ENCODE results near the gene PMIS2. TPM values are rescaled to one million over a fixed set of nuclear protein-coding genes. Genes with fewer than 3 reads are reported as not detected.
"Not testable (repeated sequence)": the region's sequence is repeated elsewhere in the genome, so short reads cannot be mapped to it uniquely, and the experiment has no call there.

Gene PMIS2
- total and polyA plus RNA-seq, 8 donors, result not detected

DNA sequence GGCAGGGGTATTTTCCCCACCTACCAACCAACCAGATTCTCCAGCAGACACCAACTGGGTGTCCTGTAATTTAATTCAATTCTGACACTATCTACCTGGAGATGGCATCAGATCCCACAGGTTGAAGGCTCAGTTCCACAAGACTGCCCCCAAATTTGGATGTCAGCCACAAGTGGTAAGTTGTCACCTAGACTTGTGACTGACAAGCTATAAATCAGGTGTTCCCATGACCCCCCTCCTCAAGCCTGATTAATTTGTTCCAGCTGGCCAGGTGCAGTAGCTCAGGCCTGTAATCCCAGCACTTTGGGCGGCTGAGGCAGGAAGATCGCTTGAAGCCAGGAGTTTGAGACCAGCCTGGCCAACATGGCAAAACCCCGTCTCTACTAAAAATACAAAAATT is 16.0 kb downstream of the PMIS2 start:
- Histone ChIP-seq H3K27ac (no peak overlapping the region), H3K4me1 (no peaks in the 10 kb centered on the region), H3K36me3 (no peaks in the 10 kb centered on the region), H3K9me3 (peaks cover 0 to 4% (median 0%) of the 10 kb centered on the region in 4 donors), H3K27me3 (peaks cover 0 to 7% (median 0%) of the 10 kb centered on the region in 3 donors), H3K4me3 (no peak overlapping the region)
- TF ChIP-seq POLR2A (IDR thresholded peaks at IDR 0.05) (no peak), EP300 (IDR thresholded peaks at IDR 0.05) (no peak), POLR2AphosphoS5 (IDR thresholded peaks at IDR 0.05) (no peak)
- TF ChIP-seq, protein P1, sequence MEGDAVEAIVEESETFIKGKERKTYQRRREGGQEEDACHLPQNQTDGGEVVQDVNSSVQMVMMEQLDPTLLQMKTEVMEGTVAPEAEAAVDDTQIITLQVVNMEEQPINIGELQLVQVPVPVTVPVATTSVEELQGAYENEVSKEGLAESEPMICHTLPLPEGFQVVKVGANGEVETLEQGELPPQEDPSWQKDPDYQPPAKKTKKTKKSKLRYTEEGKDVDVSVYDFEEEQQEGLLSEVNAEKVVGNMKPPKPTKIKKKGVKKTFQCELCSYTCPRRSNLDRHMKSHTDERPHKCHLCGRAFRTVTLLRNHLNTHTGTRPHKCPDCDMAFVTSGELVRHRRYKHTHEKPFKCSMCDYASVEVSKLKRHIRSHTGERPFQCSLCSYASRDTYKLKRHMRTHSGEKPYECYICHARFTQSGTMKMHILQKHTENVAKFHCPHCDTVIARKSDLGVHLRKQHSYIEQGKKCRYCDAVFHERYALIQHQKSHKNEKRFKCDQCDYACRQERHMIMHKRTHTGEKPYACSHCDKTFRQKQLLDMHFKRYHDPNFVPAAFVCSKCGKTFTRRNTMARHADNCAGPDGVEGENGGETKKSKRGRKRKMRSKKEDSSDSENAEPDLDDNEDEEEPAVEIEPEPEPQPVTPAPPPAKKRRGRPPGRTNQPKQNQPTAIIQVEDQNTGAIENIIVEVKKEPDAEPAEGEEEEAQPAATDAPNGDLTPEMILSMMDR (IDR thresholded peaks at IDR 0.05), result no peak
- intact Hi-C loops (cut with DNase I; ENCODE audit: low total_unique reads), result no loop called here
- 82 to 94% (median 87%) methylated on average over 3 of the region's 3 CpGs for WGBS, 5 donors
- no peak for DNase-seq

DNA sequence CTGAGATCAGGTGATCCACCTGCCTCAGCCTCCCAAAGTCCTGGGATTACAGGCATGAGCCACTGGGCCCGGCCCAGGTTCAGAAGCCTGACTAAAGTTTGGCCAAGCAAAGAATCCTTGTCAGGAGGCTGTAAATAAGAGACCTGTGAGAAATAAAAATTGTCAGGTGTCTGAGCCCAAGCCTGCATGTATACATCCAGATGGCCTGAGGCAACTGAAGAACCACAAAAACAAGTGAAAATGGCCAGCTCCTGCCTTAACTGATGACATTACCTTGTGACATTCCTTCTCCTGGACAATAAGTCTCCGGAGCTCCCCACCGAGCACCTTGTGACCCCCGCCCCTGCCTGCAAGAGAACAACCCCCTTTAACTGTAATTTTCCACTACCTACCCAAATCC is 18.5 kb downstream of the PMIS2 start:
- H3K27ac ChIP-seq; H3K36me3 ChIP-seq; H3K27me3 ChIP-seq; intact Hi-C loops (cut with DNase I; ENCODE audit: low total_unique reads); H3K4me3 ChIP-seq; H3K4me1 ChIP-seq; DNase-seq: not testable (repeated sequence)
- H3K9me3 ChIP-seq, result peaks cover 0 to 21% (median 4%) of the 10 kb centered on the region in 4 donors
- WGBS, 5 donors, result 76 to 87% (median 85%) methylated on average over 4 of the region's 4 CpGs

DNA sequence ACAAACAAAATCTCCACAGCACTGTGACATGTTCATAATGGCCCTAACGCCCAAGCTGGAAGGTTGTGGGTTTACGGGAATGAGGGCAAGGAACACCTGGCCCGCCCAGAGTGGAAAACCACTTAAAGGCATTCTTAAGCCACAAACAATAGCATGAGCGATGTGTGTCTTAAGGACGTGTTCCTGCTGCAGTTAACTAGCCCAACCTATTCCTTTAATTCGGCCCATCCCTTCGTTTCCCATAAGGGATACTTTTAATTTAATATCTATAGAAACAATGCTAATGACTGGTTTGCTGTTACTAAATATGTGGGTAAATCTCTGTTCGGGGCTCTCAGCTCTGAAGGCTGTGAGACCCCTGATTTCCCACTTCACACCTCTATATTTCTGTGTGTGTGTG is 21.2 kb downstream of the PMIS2 start:
- H3K4me3 ChIP-seq; DNase-seq; H3K36me3 ChIP-seq; H3K27me3 ChIP-seq; H3K4me1 ChIP-seq; H3K27ac ChIP-seq; intact Hi-C loops (cut with DNase I; ENCODE audit: low total_unique reads): not testable (repeated sequence)
- H3K9me3 ChIP-seq, result peaks cover 0 to 21% (median 4%) of the 10 kb centered on the region in 4 donors
- WGBS, 5 donors, result 84 to 92% (median 88%) methylated on average over 8 of the region's 8 CpGs

DNA sequence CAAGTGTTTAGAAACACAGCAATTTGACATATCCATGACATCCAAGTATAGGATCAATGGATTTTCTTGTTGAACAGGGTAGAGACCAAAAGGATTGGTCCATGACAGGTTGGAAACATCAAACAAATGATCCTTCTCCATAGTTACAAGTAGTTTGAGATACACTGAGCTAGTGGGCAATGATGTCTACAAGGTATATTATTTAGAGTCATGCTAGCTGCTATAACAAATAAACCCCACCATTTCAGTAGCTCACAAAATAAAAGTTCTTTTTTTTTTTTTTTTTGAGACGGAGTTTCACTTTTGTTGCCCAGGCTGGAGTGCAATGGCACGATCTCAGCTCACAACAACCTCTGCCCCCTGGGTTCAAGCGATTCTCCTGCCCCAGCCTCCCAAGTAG is 21.7 kb downstream of the PMIS2 start:
- peaks cover 0 to 21% (median 4%) of the 10 kb centered on the region in 4 donors for H3K9me3 ChIP-seq
- no peaks in the 10 kb centered on the region for H3K27me3 ChIP-seq
- H3K27ac ChIP-seq, result no peak overlapping the region
- intact Hi-C loops (cut with DNase I; ENCODE audit: low total_unique reads), result no loop called here
- DNase-seq, result no peak
- no peaks in the 10 kb centered on the region for H3K36me3 ChIP-seq
- WGBS, 5 donors, result 67 to 82% (median 71%) methylated on average over 3 of the region's 3 CpGs
- no peak overlapping the region for H3K4me3 ChIP-seq
- H3K4me1 ChIP-seq, result peaks cover 4 to 7% (median 7%) of the 10 kb centered on the region in 4 donors
- TF ChIP-seq POLR2A (IDR thresholded peaks at IDR 0.05) (no peak), POLR2AphosphoS5 (IDR thresholded peaks at IDR 0.05) (no peak), EP300 (IDR thresholded peaks at IDR 0.05) (no peak)
- TF ChIP-seq, protein P1 (IDR thresholded peaks at IDR 0.05), result no peak

DNA sequence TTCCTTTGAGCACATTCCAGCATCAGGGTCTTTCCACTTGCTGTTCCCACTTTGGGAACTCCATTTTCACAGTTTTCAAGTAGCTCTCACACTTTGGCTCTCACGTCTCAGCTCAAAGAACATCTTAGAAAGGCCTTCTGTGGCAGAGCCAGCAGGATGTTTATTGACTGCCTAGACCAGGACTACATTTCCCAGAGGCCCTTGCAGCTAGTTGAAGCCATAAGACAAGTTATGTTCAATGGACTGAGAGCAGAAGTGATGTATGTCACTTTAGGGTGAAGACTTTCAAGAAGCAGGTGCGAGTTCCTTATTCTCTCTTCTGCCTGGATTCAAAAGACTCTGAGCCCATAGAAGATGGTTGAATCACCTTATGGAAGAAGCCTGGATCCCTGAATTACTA is 22.3 kb downstream of the PMIS2 start:
- TF ChIP-seq POLR2A (IDR thresholded peaks at IDR 0.05) (no peak), EP300 (IDR thresholded peaks at IDR 0.05) (no peak), POLR2AphosphoS5 (IDR thresholded peaks at IDR 0.05) (no peak)
- TF ChIP-seq, protein P1 (IDR thresholded peaks at IDR 0.05), result no peak
- Histone ChIP-seq H3K27ac (no peak overlapping the region), H3K9me3 (peaks cover 0 to 21% (median 4%) of the 10 kb centered on the region in 4 donors), H3K4me1 (peaks cover 9 to 13% (median 12%) of the 10 kb centered on the region in 4 donors), H3K4me3 (no peak overlapping the region), H3K27me3 (no peaks in the 10 kb centered on the region), H3K36me3 (no peaks in the 10 kb centered on the region)
- intact Hi-C loops (cut with DNase I; ENCODE audit: low total_unique reads), result no loop called here
- WGBS, 5 donors, result 76 to 90% (median 77%) methylated on average over 2 of the region's 2 CpGs
- DNase-seq, result no peak
